H1 (cell line): ENCODE data around the gene LMO4.

Experiments used
- JUND ChIP-seq: IDR thresholded peaks from 2 replicates; pipeline ENCODE4 v1.6.1; 2011; ENCODE audit warnings: mild to moderate bottlenecking, improper control_type of control experiment, low read length
- TAF1 ChIP-seq: IDR thresholded peaks from 2 replicates; pipeline ENCODE4 v1.6.1; 2011; ENCODE audit warnings: mild to moderate bottlenecking, low read depth, low read length
- YY1 ChIP-seq: IDR thresholded peaks from 2 replicates; pipeline ENCODE4 v1.6.1; 2011; ENCODE audit warnings: low read depth, mild to moderate bottlenecking, low read length

- TF ChIP-seq JUND = no peak
- no peak for TF ChIP-seq TAF1
- no peak for TF ChIP-seq YY1
These were observed 8.9 kb downstream of the LMO4 start for GRCh38 chr1:87337606-87338005.
